RWPE2 (cell line): ENCODE measurements around the gene LRRC27.
"Not testable (repeated sequence)": the region's sequence is repeated elsewhere in the genome, so short reads cannot be mapped to it uniquely, and the experiment has no call there.

Experiments used
- ATAC-seq: fragments of 200-7000 bp; cut with Tn5 transposase; 3 replicates; pipeline ENCODE4 v1.9.1; 2021; ENCODE audit warnings: low read depth
- DNase-seq: peaks from one replicate; pipeline ENCODE4 v3.0.0-alpha.2; 2020; ENCODE audit warnings: low spot score
- H3K27ac ChIP-seq: fragments of 450-650 bp; 2 replicates; pipeline ENCODE4 v1.5.1; 2017; ENCODE audit warnings: mild to moderate bottlenecking; ENCODE audit not compliant: poor library complexity, severe bottlenecking
- H3K27me3 ChIP-seq: fragments of 250-450 bp; sonication (Bioruptor Pico); 2 replicates; pipeline ENCODE4 v1.5.1; 2021; ENCODE audit warnings: mild to moderate bottlenecking, moderate library complexity; ENCODE audit not compliant: insufficient read depth, poor library complexity, severe bottlenecking
- H3K36me3 ChIP-seq: fragments of 250-450 bp; sonication (Bioruptor Pico); 2 replicates; pipeline ENCODE4 v1.5.1; 2020; ENCODE audit warnings: low read depth, mild to moderate bottlenecking, moderate library complexity
- H3K4me1 ChIP-seq: fragments of 250-450 bp; sonication (Bioruptor Pico); 2 replicates; pipeline ENCODE4 v1.5.1; 2021; ENCODE audit warnings: mild to moderate bottlenecking, moderate library complexity; ENCODE audit not compliant: insufficient read depth, poor library complexity, severe bottlenecking
- H3K4me3 ChIP-seq: fragments of 250-450 bp; sonication (Bioruptor Pico); 2 replicates; pipeline ENCODE4 v1.5.1; 2021; ENCODE audit warnings: mild to moderate bottlenecking, moderate library complexity; ENCODE audit not compliant: severe bottlenecking
- H3K9me3 ChIP-seq: fragments of 250-450 bp; sonication (Bioruptor Pico); 2 replicates; pipeline ENCODE4 v1.5.1; 2021; ENCODE audit warnings: mild to moderate bottlenecking, moderate library complexity; ENCODE audit not compliant: severe bottlenecking
- TF ChIP-seq, protein P1 (sequence below): fragments of 450-650 bp; IDR thresholded peaks from one replicate; pipeline ENCODE4 v1.5.1; 2017; ENCODE audit warnings: mild to moderate bottlenecking, moderate library complexity; ENCODE audit not compliant: poor library complexity, severe bottlenecking

Gene LRRC27

DNA sequence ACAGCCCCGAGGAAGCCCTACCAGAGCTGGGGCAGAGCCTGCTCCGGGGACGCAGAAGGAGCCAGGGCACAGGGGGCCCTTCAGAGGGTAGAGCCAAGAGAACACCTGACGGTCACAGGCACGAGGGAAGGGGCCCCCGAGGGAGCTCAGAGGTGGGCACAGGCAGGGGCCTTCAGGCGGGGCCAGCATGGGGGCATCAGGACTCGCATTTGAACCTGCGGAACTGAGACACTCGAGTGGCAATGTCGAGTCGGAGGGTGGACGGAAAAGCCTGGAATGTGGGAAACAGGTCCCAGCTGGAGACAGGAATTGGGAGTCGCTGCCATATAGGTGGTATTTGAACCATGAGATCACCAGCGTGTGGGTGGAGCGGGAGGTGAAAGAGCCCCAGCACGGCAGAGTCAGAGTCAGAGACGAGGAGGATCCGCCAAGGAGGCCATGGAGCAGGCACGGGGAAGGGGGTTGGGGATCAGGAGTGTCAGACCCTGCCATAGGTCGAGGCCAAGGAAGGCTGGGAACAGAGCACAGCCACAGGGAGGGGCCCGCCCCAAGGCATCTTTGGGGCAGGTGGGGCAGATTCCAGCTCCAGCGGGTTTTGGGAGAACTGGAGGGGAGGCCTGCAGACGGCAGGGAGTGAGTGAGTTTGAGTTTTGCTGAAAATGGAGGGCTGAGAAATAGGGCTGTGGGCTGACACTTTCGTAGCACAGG lies 38.0 kb upstream of the LRRC27 start:
- Histone ChIP-seq H3K4me1 (no peaks in the 10 kb centered on the region), H3K27me3 (no peaks in the 10 kb centered on the region), H3K4me3 (no peak overlapping the region), H3K9me3 (no peaks in the 10 kb centered on the region), H3K36me3 (no peaks in the 10 kb centered on the region), H3K27ac (no peak overlapping the region)
- ATAC-seq (no peak), DNase-seq (peak; percentile 50)
- TF ChIP-seq, protein P1, sequence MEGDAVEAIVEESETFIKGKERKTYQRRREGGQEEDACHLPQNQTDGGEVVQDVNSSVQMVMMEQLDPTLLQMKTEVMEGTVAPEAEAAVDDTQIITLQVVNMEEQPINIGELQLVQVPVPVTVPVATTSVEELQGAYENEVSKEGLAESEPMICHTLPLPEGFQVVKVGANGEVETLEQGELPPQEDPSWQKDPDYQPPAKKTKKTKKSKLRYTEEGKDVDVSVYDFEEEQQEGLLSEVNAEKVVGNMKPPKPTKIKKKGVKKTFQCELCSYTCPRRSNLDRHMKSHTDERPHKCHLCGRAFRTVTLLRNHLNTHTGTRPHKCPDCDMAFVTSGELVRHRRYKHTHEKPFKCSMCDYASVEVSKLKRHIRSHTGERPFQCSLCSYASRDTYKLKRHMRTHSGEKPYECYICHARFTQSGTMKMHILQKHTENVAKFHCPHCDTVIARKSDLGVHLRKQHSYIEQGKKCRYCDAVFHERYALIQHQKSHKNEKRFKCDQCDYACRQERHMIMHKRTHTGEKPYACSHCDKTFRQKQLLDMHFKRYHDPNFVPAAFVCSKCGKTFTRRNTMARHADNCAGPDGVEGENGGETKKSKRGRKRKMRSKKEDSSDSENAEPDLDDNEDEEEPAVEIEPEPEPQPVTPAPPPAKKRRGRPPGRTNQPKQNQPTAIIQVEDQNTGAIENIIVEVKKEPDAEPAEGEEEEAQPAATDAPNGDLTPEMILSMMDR: no peak

DNA sequence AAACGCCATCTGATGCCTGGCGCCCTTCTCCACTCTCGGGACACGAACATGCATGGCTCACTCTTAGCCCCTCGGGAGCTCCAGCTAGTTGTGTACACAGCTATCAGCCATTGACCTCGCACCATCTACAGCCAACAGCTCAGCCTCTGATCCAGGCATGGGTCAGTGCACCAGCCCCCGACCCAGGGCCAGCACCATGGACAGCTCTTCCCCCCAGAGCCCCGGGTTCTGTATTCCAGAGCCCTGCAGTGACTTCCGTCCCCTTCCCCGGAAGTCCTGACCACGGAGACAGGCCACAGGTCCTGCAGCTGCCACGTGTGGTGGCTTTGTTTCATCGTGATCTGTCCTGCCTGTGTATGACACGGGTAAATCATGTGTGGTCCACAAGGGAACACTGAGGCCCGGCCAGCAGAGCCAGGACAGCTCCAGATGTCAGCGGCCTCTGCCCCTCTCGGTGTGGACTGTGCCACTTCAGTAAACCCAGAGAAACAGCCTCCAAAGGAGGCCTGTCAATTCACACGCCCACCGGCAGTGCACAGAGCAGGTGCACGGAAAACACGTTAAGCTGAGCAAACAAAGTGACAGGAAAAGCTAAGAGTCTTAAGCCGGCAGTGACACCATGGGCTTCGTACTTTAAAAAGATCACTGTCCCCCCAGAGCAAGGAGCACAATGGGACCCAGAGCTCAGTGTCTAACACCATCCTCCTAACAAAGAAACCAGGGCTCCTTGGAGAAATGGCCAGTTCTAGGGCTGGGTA lies 37.3 kb upstream of the LRRC27 start:
- no peak overlapping the region for H3K4me3 ChIP-seq
- no peak overlapping the region for H3K27ac ChIP-seq
- no peaks in the 10 kb centered on the region for H3K9me3 ChIP-seq
- H3K36me3 ChIP-seq: no peaks in the 10 kb centered on the region
- ATAC-seq: no peak
- H3K27me3 ChIP-seq: no peaks in the 10 kb centered on the region
- no peaks in the 10 kb centered on the region for H3K4me1 ChIP-seq
- TF ChIP-seq, protein P1: no peak
- DNase-seq: peak; percentile 36

DNA sequence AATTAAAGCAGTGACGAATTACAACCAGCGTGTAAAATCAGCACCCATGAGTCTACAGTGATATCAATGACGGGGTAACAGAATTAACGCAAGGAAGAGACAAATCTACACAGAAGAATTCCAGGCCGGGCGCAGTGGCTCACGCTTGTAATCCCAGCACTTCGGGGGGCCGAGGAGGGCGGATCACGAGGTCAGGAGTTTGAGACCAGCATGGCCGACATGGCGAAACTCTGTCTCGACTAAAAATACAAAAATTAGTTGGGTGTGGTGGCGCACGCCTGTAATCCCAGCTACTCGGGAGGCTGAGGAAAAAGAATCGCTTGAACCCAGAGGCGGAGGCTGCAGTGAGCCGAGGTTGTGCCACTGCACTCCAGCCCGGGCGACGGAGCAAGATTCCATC lies 36.5 kb upstream of the LRRC27 start:
- H3K27ac ChIP-seq, DNase-seq, ATAC-seq, H3K4me3 ChIP-seq, H3K9me3 ChIP-seq, H3K36me3 ChIP-seq, H3K27me3 ChIP-seq, H3K4me1 ChIP-seq: not testable (repeated sequence)

DNA sequence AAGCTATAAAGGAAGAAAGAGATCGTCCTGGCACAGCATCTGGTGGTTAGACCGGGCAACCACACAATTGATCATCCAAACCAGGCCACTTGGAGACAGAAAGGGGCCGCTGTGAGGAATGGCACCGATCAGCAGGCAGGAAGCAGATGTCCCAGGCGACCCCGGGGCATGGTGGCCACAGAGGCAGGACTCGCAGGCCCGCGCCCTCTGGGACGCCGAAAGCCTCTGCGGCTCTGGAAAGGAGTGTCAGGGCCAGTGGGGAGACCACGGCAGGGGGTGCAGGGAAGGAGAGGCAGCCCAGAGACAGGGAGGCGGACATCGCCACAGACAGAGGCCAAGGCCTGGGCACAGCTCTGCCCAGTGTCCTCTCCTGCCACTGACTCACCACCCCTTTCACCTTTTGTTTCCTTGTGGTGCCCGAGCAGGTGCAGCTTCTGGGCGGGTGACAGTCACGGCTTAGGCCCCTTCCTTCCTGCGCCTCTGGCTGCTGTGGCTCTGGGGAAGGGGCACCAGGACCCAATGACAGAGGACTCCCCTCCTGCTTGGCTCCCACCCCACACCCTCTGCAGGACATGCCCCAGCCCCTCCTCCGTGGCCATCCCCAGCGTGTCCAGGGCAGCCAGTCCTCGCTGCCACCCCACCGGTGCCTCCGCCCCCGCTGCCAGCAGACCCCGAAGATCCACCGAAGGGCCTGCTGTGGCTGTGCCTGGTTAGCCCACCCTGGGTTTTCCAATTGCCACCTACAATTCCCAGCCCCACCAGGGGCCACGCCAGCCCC lies 35.1 kb upstream of the LRRC27 start:
- Histone ChIP-seq H3K27ac (no peak overlapping the region), H3K4me1 (no peaks in the 10 kb centered on the region), H3K4me3 (no peak overlapping the region), H3K9me3 (no peaks in the 10 kb centered on the region), H3K27me3 (no peaks in the 10 kb centered on the region), H3K36me3 (no peaks in the 10 kb centered on the region)
- ATAC-seq (no peak), DNase-seq (peak; percentile 59)
- TF ChIP-seq, protein P1: no peak

DNA sequence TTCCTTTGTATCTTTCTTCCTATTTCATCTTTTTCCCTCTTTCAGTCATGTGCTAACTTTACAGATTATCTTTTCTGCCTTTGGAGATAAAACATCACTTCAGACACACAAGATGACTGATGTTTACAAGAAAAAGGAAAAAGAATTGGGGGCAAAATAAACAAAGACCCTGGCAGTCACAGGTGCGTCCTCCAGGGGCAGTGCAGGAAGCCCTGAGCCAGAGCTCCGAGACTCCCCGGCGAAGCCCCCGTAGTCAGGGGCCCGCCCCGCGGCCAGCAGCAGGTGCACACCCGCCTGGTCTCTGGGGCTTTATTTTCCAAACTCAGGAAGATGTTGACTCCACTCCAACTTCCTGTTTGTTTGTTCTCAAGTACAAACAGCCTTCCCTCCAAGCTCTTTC lies 34.5 kb upstream of the LRRC27 start:
- TF ChIP-seq, protein P1: no peak
- no peak overlapping the region for H3K27ac ChIP-seq
- no peaks in the 10 kb centered on the region for H3K9me3 ChIP-seq
- H3K36me3 ChIP-seq: no peaks in the 10 kb centered on the region
- no peak overlapping the region for H3K4me3 ChIP-seq
- H3K4me1 ChIP-seq: no peaks in the 10 kb centered on the region
- ATAC-seq (no peak), DNase-seq (no peak)
- H3K27me3 ChIP-seq: no peaks in the 10 kb centered on the region
